Stimulated activated CD8-positive, alpha-beta memory T cell treated with anti-CD3 and anti-CD28 coated beads, Interleukin-7, amount 100 ng/mL, for 24 hours (primary cell): ENCODE data around the gene EPB41L2.
"Not testable (repeated sequence)": the region's sequence is repeated elsewhere in the genome, so short reads cannot be mapped to it uniquely, and the experiment has no call there.

Source experiments
- DNase-seq: peaks from one replicate; pipeline ENCODE4 v3.0.0-alpha.2; 2020; ENCODE audit warnings: low read depth

EPB41L2 gene

DNA sequence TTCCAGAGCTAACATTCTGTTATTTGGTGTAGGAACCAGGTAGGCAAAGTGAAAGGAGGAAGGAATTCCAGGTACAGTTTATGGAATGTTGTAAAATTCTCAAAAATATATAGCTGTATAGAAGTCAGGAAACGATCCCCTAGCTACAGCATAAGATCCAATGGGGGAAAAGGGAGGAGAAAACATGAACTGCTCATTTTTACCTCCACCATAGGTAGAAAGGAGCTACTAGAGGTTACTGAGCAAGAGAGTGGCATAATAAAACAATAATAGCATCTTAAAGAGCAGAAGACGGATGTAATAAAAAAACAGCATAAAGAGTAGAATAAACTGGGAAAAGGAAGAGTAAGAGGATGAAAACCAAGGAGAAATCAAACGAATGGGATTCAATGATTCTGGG is 26.9 kb downstream of the EPB41L2 start:
- no peak for DNase-seq

DNA sequence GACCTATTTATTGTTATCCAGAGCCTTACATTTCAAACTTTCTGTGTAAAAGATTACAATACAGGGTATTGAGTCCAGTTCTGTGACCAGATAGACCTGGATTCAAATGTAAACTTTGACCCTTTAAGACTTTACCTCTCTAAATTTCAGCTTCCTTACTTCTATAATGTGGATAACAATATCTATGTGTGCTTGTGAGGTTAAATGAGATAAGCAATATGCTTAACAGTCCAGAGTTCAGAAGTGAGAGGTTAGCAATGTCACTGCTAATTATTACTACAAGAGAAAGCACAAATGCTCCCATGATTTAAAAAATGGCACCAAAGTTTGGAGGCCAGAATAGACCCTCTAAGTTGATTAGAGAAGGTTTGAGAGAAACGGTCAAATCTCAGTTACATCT is 27.5 kb downstream of the EPB41L2 start:
- no peak for DNase-seq

DNA sequence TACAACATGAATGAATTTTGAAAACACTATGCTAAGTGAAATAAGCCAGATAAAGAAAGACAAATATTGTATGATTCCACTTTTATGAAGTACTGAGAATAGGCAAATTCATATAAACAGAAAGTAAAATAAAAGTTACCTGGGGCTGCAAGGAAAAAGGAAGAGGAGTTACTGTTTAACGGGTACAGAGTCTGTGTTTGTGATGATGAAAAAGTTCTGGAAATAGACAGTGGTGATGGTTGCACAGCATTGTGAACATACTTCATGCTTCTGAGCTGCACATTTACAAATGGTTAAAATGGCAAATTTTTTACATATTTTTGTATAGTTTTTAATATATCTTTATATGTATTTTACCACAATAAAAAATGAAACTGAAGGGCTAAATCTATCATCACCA is 29.4 kb downstream of the EPB41L2 start:
- DNase-seq, result no peak

DNA sequence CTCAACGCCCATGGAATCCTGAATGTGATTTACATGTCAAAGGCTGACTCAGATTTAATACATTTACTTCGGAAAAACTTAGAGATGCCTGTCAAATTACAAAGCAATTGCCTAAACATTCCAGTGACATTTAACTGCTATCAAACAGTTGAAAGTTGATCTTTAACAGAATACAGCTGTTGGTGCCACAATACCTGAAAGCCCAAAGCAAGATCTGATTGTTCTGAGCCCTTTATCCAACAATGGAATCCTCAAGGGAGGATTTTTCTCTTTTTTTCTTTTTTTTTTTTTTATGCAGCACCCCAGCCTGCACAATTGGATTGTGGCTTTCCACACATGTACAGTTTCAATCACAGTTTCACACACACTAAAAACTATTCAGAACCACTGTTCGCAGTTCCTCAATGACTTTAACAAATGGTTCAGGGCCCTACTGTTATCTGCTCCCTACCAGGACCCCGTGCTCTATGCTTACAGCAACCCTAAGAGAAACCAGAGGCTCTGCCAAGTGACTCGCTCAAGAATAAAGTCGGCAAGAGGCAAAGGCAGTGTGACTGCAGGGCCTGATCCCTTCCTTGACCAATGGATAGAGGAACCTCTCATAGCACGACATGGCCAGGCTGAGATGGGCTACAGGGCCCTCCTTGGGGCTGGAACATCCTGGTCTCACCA is 33.3 kb downstream of the EPB41L2 start:
- no peak for DNase-seq

DNA sequence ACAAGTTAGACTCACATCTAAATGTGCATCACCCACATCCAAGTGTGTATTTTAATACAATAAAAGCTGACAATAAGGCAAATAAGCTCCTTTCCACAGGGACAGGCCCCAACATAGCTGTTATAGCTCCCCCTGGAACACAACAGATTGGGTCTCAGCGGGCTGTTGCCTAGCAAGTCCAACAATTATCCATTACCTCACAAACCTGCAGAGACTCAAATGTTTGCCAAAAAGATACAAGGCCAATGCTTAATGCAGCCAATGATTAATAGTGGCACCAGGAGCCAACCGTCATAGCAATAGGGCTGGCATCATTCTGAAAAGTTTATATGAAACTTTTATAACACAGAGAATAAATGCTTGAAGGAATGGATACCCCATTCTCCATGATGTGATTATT is 35.7 kb downstream of the EPB41L2 start:
- DNase-seq, result no peak

DNA sequence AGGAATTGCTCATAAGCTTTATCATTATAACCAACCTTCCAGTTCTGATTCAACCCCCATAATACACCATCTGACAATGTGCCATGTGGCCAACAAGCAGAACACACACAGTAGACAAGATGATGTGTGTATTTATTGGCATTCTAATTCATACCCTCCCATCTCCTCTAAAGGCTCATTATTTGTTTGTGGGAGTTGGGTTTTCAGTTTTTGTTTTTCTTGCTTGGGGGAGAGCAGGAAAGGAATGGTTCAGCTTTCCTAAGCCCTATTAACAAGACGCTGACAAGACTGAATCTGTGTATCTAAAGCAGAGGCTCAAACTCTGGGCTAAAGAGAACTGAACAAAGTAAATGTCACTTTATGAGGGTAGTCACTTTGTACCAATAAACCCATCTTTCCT is 36.8 kb downstream of the EPB41L2 start:
- DNase-seq, result no peak

DNA sequence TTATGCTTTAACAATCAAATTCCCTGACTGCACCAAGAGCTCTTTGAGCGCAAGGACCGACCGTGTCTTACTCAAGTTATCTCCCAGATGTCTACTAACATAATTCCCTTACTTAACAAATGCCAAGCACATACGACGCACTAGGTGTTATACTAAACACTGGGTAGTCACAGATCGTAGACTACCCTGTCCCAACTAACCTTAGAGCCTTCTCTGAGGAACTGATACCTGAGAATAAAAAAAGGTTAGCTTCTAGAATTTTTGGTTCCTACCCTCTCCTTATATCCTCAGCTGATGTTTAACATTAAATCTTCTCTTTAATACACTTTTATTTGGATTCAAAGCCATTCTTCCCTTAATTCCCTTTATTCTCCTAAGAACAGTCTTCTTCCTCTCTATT is 38.5 kb downstream of the EPB41L2 start:
- no peak for DNase-seq

DNA sequence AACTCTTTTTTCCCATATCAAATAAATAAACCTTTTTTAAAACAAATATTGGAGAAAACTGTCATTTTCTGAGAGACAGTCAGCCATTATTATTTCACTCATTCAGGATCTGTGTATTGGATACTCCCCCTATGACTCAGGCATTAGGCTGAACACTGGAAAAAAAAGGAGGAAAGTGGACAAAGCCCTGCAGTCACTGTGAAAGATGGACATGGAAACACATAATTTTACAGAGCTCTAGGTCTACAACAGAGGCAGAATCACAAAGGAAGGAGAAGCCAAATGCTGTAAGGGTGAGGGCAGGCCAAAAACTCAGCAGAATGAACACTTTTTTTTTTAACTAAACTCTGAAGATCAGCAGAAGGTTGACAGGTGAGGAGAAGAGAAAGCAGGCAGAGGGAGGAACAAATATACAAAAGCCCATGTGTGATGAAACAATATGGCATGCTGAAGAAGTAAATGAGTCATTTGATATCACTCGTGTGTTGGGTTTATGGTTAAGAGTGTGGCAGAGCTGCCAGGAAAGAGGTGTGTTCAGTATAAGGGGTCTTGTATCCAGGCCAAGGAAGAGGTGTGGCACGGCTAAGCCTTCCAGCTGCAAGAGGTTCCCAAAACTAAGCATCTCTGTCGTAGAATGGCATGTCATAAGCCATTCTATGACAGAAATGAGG is 39.1 kb downstream of the EPB41L2 start:
- no peak for DNase-seq

DNA sequence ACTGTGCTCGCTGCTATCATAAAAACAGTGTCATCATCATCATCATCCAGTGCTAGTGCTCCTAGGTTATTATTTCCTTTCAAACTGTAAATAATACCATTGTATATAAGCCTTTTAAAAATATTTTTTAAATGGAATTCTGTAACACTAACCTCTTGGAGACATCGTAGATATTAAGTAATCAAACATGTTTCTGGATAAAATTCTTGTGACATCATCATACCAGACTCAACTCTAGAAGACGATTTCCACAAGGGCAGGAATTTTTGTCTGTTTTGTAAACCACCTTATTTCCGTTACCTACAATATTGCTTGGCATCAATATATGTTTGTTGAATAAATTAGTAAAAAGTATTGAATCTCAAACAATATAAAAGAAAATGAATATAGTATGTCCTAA is 40.4 kb downstream of the EPB41L2 start:
- no peak for DNase-seq

DNA sequence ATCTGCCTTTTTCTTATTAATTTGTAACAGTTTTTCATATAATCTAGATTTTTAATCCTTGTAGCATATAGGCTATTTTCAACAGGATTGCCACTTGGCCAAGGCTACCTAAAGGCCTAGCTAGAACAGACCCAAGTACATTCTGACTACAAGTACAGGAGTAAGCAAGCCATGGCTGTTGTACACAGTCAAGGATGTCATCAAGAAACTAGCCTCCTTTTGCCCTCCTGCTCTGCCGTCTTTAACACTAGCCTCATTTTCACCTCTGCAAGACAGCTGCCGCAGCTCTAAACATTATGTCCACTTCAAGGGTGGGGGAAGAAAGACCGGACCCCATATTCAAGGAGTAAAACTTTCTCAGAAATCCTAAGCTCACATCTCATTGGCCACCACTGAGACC is 45.1 kb downstream of the EPB41L2 start:
- no peak for DNase-seq

DNA sequence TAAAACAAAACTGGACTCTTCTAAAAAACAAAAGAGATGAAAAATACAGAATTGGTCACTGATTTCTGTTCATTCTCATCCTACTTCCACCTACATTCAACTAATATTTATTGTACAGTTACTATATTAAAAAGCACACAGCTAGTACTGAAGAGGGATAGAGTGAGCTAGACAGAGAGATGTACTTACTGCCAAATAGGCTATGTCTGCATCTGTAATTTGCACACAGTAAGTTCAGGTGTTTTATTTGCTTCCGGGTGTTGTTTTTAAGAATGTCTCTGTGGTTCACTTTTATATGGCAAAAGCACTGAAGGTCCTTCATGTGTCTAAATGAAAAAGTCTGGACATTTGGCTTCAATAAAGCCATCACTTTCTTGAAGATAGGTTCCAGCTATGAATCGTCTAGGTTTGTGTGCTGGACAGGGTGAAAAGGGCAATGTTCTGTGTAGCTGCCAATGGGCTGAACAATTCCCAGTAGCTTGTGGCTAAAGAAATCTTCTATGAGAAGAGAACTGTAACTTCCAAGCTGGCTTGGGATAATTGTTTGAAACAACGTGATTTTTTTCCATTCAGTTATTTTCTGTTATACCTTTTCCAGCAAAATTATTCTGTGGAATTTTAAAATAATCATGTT is 47.3 kb downstream of the EPB41L2 start:
- DNase-seq, result no peak

DNA sequence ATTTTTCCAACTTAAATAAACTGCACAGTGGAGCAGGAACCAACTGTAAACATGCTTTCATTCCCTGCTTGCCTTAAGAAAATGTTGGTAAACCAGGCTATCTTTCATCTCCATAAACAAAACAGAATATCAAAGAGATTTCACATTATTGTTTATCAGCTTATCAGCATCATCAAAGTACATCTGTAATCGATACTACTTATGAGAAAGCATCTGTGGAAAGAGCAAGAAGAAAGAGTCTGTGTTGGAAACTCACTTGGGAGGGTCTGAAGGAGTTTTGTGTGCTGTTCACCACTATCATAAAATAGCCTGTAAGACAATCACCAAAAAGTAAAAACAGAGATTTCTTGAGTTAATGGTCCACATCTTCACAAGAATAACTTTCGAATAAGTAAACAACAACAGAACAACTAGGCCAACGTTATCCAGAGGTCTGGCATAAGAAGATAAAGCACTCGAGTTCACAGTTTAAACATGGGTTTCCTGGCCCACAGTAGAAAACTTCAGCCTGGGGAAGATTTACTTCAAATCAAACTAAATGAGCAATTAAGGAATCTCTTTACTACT is 47.9 kb downstream of the EPB41L2 start:
- DNase-seq, result no peak

DNA sequence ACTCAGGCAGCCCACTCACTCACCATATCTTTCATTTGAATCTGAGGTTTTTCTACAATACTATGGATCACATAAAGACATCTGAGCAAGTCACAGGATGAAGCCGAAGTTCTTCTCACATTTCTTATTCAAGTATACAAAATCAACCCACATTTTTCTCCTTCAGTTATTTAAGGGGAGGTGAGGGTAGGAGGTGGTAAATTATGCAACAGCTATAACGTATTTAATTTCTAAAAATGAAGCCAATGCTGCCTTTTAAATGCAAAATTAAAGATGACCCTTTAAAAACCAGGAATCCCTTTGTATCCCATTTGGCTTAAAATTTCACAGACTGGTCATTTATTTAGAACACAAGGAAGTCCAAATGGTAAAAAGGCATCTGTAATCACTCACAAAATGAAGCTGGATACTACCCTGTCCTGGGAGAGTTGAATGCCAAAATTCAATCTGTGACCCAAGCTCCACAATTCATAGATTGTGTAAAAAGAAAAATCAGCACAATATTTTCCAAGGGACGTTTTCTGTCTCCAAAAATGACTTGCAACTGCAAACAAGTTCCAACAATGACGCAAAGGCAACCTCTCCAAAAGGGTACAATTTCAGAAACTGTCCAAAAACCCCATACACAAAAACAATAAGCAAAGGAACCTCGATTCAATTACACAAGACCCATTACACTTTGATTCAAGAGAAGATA is 48.8 kb downstream of the EPB41L2 start:
- no peak for DNase-seq

DNA sequence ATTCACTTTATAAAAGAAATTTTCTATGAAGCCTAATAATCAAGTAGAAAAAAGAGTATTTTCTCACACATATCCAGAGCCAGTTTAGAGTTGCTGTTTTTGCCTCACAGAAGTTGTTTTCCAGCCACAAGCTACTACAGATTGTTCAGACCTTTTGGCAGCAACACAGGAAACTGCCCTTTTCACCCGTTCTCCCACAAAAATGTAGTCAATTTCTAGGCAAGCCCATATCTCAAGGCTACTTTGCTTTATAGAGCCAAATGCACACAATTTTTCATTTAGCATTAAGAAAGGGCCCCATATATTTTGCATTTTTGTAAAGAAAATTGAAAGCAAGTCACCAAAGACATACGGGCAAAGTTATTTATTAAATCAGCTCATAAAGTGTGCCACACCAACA is 49.5 kb downstream of the EPB41L2 start:
- DNase-seq, result no peak

DNA sequence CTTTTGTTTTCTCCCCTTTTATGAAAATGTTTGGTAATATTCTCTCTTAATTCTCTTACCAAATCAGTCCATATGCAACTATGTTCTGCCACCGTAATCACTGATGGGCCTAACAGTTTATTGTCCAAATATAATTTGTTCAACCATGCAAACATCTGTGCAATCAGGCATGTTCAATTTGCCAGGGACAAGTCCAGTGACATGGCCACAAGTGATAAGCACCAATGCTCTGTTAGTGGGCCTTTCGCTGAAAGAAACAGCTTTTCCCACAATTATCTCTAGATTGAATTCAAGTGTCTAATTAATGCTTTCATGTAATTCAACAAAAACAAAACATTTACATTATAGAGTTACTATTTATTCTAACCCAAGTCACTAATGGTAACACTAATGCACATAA is 53.3 kb downstream of the EPB41L2 start:
- DNase-seq, result no peak

DNA sequence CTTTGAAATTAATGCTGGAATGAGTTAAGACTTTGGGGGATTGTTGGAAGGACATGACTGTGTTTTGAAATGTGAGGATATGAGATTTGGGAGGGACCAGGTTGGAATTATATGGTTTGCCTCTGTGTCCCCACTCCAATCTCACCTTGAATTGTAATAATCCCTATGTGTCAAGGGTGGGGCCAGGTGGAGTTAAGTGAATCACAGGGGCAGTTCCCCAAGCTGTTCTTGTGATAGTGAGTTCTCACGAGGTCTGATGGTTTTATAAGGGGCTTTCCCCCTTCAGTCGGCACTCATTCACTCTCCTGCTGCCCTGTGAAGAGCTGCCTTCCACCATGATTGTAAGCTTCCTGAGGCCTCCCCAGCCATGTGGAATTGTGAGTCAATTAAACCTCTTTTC is 54.1 kb downstream of the EPB41L2 start:
- not testable (repeated sequence) for DNase-seq

DNA sequence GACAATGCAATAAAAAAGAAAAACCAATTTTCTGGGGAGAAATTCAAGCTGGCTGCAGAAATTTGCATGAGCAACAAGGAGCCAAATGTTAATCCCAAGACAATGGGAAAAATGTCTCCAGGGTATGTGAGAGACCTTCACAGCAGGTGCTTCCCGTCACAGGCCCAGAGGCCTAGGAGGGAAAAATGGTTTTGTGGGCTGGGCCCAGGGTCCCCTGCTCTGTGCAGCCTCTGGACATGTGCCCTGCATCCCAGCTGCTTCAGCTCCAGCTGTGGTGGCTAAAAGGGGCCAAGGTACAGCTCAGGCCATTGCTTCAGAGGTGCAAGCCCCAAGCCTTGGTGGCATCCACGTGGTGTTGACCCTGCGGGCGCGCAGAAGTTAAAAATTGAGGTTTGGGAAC is 55.1 kb downstream of the EPB41L2 start:
- not testable (repeated sequence) for DNase-seq

DNA sequence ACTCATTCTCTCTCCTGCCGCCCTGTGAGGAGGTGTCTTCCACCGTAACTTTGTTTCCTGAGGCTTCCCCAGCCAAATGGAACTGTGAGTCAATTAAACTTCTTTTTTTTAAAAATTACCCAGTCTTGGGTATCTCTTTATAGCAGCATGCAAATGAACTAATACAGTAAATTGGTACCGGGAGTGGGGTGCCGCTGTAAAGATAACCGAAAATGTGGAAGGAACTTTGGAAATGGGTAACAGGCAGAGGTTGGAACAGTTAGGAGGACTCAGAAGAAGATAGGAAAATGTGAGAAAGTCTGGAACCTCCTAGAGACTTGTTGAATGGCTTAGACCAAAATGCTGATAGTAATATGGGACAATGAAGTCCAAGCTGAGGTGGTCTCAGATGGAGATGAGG is 55.8 kb downstream of the EPB41L2 start:
- DNase-seq, result no peak

DNA sequence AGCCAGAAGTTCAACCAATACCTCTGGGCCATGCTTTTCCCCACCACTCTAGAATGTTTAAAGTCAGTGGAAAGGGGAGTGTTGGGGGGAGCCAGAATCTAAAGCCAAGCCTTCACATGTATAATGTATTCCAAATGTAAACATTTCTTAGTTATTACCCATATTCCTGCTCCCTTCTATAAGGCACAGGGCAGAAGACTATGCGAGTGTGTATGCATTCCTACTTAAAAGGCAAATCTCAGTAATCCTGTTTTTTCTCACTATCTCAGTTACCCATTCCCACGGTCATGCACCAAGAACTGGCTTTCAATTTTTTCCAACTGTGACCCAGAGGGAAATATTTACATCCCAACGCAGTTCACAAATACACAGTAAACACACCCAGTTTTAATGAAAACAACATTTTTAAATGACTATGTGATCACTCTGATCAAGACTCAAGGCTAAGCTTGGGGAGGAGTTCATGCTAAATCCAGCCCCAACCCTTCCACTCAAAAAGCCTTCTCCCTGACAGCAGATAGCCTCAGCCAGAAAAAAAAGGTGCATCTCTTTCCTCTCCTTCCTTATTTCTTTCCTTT is 57.5 kb downstream of the EPB41L2 start:
- no peak for DNase-seq

DNA sequence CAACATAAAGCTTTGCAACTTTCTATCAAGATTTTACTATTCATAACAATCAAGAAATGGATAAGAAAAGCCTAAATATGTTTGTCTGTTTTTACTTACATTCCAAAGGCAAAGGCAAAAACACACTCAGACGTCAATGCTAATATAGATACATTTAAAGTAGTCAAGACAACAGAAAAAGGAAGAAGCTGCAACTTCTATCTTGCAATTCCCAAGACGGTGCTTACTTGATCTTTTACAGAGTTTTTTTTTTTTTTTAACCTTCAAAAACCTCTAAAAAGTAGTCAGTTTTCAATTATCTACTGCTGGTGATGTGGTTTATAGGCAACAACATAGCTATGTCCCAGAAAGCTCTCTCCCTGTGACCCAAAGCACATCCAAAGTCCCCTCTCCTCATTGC is 58.1 kb downstream of the EPB41L2 start:
- no peak for DNase-seq

DNA sequence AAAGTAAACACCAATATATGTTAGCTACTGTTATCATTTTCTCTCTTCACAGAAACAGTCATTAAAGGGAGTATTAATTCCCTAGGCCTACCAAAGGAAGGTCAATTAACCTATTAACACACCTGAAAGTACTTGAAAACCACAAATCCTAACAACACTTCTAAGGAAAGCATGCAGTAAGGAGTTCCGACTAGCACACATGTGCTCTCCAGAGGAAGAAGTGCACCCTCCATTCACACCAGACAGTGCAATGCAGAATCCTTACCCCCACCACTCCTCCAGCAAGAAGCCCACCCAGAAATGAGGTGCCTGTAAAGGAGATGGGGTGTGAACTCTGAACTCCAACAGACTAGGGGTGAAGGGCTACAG is 58.7 kb downstream of the EPB41L2 start:
- no peak for DNase-seq
